Measurements from ENCODE around the gene FXYD4.

FXYD4 gene

DNA sequence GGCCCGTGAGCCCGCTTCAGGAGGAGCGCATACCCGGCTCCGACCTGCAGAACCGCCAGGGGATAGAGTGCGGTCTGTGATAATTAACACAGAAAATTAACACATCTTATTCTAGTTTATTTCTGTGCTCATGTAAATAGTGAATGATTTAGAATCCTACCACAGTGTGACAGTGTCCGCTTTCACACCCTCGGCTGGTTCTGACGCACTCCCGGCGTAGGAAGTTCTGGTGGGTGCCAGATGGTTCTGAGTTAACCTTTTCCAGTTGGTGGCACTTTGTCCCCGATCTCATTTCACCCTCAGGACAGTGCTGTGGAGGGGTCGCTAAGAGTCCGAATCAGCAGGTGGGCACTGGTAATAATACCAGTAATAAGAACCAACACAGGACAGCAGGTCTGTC, 28.3 kb upstream of the FXYD4 start:
- H3K9me3 ChIP-seq (ENCODE audit: control insufficient read depth, low read length), result no peaks in the 10 kb centered on the region
- no peak overlapping the region for H3K4me2 ChIP-seq (ENCODE audit: low read length)
- no peaks in the 10 kb centered on the region for H3K79me2 ChIP-seq
- no peaks in the 10 kb centered on the region for H3K4me1 ChIP-seq
- no peak overlapping the region for H3K9ac ChIP-seq
- no peak overlapping the region for H2AFZ ChIP-seq
- no peak overlapping the region for H3K4me3 ChIP-seq (ENCODE audit: low read depth, low read length)
- H3K27me3 ChIP-seq (ENCODE audit: control insufficient read depth, insufficient read depth, low read length), result no peaks in the 10 kb centered on the region
- no peaks in the 10 kb centered on the region for H3K36me3 ChIP-seq (ENCODE audit: control insufficient read depth, insufficient read depth, low read length)
- TF ChIP-seq CTCF (IDR thresholded peaks at IDR 0.05), result no peak
- no peak overlapping the region for H3K27ac ChIP-seq

- no peaks in the 10 kb centered on the region for H3K4me1 ChIP-seq
- H3K4me3 ChIP-seq (ENCODE audit: low read depth, low read length), result no peak overlapping the region
- no peaks in the 10 kb centered on the region for H3K27me3 ChIP-seq (ENCODE audit: control insufficient read depth, insufficient read depth, low read length)
- no peaks in the 10 kb centered on the region for H3K9me3 ChIP-seq (ENCODE audit: control insufficient read depth, low read length)
- no peak overlapping the region for H3K4me2 ChIP-seq (ENCODE audit: low read length)
- TF ChIP-seq CTCF (IDR thresholded peaks at IDR 0.05), result no peak
- H2AFZ ChIP-seq, result no peak overlapping the region
- H3K79me2 ChIP-seq, result no peaks in the 10 kb centered on the region
- H3K9ac ChIP-seq, result no peak overlapping the region
- H3K27ac ChIP-seq, result no peak overlapping the region
- H3K36me3 ChIP-seq (ENCODE audit: control insufficient read depth, insufficient read depth, low read length), result no peaks in the 10 kb centered on the region
These were observed 27.4 kb upstream of the FXYD4 start for GRCh38 chr10:43344051-43344450.

DNA sequence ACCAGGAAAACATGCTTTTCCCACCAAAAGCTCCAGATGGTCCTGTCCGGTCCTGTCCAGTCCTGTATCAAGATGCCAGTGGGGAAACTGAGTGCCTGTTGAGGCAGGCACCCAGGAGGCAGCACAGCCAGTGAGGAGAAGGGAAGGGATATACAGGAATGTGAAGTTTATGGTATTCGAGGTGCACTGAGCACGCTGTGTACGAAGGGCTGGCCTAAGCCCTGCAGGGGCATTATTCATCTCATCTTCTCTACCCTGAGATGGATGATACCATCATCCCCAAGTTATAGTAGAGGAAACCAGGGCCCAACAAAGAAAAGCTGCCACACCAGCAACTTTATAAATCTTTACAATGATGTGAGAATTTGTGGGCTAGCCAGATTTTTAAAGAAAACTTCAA, 23.4 kb upstream of the FXYD4 start:
- Histone ChIP-seq H3K27me3 (ENCODE audit: control insufficient read depth, insufficient read depth, low read length) (no peaks in the 10 kb centered on the region), H3K4me2 (ENCODE audit: low read length) (no peak overlapping the region), H3K27ac (no peak overlapping the region), H3K4me1 (peaks cover 7% of the 10 kb centered on the region), H3K9me3 (ENCODE audit: control insufficient read depth, low read length) (no peaks in the 10 kb centered on the region), H3K9ac (no peak overlapping the region), H3K79me2 (no peaks in the 10 kb centered on the region), H2AFZ (no peak overlapping the region), H3K4me3 (ENCODE audit: low read depth, low read length) (no peak overlapping the region), H3K36me3 (ENCODE audit: control insufficient read depth, insufficient read depth, low read length) (no peaks in the 10 kb centered on the region)
- no peak for TF ChIP-seq CTCF (IDR thresholded peaks at IDR 0.05)

DNA sequence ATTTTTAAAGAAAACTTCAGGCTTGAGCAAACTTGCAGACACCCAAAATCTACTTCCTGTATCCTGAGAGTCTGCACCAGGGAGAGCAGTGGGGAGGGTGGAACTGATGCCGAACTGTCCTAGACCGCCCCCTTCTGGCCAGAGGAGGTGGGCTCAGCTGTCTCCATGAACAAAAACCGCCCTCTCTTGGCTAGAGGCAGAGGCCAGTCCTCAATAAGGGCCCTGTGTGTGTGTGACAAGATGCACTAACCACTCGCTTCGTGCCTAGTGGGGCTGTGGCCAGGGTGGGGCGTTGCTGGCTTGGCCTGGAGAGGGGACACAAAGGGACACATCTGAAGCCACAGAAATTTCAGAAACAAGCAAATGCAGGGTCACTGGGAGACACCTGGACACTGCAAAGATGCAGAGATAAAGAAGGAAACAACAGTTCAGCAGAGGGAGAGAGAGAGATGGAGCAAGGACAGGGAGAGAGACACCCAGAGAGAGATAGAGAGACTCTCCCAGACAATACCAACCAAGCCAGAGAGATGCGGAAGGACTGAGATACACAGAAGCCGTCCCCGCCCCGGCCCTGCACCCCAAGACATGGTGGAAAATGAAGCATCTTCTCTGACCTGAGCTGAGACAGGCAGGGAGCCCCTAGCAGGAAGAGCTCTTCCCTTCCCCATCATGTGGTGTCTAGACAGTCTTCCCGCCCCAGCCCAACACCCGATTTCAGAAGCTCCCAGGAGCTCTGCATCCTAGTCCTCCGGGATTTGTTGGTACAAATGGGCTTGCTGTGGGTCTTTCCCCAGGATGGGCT, 22.7 kb upstream of the FXYD4 start:
- Histone ChIP-seq H3K27ac (no peak overlapping the region), H3K9ac (no peak overlapping the region), H3K27me3 (ENCODE audit: control insufficient read depth, insufficient read depth, low read length) (no peaks in the 10 kb centered on the region), H3K36me3 (ENCODE audit: control insufficient read depth, insufficient read depth, low read length) (no peaks in the 10 kb centered on the region), H2AFZ (peak overlapping the region; percentile 61), H3K79me2 (no peaks in the 10 kb centered on the region), H3K4me2 (ENCODE audit: low read length) (no peak overlapping the region), H3K4me3 (ENCODE audit: low read depth, low read length) (no peak overlapping the region), H3K9me3 (ENCODE audit: control insufficient read depth, low read length) (no peaks in the 10 kb centered on the region), H3K4me1 (peaks cover 7% of the 10 kb centered on the region)
- peak; percentile 93 for TF ChIP-seq CTCF (IDR thresholded peaks at IDR 0.05)

- H2AFZ ChIP-seq, result no peak overlapping the region
- no peak overlapping the region for H3K9ac ChIP-seq
- H3K4me3 ChIP-seq (ENCODE audit: low read depth, low read length), result no peak overlapping the region
- no peak for TF ChIP-seq CTCF (IDR thresholded peaks at IDR 0.05)
- H3K27ac ChIP-seq, result no peak overlapping the region
- H3K4me1 ChIP-seq, result peaks cover 7% of the 10 kb centered on the region
- no peaks in the 10 kb centered on the region for H3K27me3 ChIP-seq (ENCODE audit: control insufficient read depth, insufficient read depth, low read length)
- H3K36me3 ChIP-seq (ENCODE audit: control insufficient read depth, insufficient read depth, low read length), result no peaks in the 10 kb centered on the region
- peak overlapping the region; percentile 15 for H3K4me2 ChIP-seq (ENCODE audit: low read length)
- no peaks in the 10 kb centered on the region for H3K79me2 ChIP-seq
- no peaks in the 10 kb centered on the region for H3K9me3 ChIP-seq (ENCODE audit: control insufficient read depth, low read length)
These were observed 21.3 kb upstream of the FXYD4 start for GRCh38 chr10:43350156-43350555.
